ENCODE data around the gene DGKQ. TPM values are rescaled to one million over a fixed set of nuclear protein-coding genes. Genes with fewer than 3 reads are reported as not detected.

DGKQ gene
- total and polyA plus RNA-seq, 9 of the 15 experiments (the other 6 are each of a cell fraction or from before 2014, with no cell fraction given), result 0.17 to 22.0 (median 5.6) TPM

DNA sequence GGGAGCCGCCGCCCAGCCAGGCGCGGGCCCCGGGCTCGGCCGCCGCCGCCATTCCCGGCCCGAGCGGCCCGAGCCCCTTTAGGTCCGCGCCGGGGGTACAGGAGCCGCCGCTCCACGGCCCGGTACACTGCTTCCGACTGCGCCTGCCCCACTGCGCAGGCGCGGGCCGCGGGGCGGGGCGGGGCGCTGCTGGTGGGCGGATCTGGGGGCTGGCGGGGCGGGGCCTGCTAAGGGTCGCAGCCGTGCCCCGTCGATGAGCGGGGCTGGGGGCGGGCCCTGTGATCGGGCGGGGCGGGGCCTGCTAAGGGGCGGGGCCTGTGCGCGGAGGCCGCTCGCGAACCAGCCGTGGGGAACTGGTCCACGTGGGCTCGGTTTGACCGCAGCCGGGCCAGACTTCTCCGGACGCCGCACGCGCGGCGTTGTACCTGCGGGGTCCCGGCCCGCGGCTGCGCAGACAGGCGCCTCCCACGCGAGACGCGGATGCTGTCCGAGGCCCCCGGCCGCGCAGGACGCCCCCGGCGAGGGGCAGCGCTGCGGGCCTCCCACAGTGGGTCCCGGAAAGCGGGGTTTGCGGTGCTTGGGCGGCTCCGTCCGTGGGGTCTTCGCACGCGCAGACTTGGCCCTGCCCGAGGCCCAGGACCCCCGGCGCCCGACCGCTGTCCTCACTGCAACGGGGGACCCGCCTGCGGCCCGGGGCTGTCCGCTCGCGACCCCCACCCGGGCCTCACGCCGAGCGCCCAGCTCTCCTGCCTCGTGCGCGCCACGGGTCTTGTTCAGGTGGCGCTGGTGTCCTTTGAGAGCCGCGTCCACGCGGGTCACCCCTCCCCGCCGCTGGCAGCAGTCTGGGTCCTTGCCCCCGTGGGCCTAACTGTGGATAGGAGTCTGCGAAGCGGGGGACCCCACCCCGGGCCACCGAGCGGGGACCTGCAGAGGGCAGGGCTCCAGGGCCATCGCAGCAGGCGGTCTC, at the start of gene DGKQ (continued):
- TF ChIP-seq RBBP5 (IDR thresholded peaks at IDR 0.05; ENCODE audit: borderline replicate concordance, insufficient read depth, low read length, poor library complexity, severe bottlenecking), result peak; percentile 61
- TF ChIP-seq GATAD2A (IDR thresholded peaks at IDR 0.05), result no peak; the same call in 1 of the 2 replicates
- peak; percentile 15 for TF ChIP-seq CCNT2 (IDR thresholded peaks at IDR 0.05; ENCODE audit: borderline replicate concordance, extremely low read depth, insufficient read length, low read depth, low read length)
- TF ChIP-seq, protein P1, sequence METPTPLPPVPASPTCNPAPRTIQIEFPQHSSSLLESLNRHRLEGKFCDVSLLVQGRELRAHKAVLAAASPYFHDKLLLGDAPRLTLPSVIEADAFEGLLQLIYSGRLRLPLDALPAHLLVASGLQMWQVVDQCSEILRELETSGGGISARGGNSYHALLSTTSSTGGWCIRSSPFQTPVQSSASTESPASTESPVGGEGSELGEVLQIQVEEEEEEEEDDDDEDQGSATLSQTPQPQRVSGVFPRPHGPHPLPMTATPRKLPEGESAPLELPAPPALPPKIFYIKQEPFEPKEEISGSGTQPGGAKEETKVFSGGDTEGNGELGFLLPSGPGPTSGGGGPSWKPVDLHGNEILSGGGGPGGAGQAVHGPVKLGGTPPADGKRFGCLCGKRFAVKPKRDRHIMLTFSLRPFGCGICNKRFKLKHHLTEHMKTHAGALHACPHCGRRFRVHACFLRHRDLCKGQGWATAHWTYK (CRISPR knock-in tag; IDR thresholded peaks at IDR 0.05), result peak; percentile 39; the same call in 1 of the 2 replicates
- TF ChIP-seq, protein P2, sequence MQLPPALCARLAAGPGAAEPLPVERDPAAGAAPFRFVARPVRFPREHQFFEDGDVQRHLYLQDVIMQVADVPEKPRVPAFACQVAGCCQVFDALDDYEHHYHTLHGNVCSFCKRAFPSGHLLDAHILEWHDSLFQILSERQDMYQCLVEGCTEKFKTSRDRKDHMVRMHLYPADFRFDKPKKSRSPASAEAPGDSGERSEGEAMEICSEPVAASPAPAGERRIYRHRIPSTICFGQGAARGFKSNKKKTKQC (CRISPR knock-in tag; IDR thresholded peaks at IDR 0.05), result no peak
- no peak for TF ChIP-seq STAG1 (CRISPR knock-in tag; IDR thresholded peaks at IDR 0.05; ENCODE audit: borderline replicate concordance)
- TF ChIP-seq, protein P3, sequence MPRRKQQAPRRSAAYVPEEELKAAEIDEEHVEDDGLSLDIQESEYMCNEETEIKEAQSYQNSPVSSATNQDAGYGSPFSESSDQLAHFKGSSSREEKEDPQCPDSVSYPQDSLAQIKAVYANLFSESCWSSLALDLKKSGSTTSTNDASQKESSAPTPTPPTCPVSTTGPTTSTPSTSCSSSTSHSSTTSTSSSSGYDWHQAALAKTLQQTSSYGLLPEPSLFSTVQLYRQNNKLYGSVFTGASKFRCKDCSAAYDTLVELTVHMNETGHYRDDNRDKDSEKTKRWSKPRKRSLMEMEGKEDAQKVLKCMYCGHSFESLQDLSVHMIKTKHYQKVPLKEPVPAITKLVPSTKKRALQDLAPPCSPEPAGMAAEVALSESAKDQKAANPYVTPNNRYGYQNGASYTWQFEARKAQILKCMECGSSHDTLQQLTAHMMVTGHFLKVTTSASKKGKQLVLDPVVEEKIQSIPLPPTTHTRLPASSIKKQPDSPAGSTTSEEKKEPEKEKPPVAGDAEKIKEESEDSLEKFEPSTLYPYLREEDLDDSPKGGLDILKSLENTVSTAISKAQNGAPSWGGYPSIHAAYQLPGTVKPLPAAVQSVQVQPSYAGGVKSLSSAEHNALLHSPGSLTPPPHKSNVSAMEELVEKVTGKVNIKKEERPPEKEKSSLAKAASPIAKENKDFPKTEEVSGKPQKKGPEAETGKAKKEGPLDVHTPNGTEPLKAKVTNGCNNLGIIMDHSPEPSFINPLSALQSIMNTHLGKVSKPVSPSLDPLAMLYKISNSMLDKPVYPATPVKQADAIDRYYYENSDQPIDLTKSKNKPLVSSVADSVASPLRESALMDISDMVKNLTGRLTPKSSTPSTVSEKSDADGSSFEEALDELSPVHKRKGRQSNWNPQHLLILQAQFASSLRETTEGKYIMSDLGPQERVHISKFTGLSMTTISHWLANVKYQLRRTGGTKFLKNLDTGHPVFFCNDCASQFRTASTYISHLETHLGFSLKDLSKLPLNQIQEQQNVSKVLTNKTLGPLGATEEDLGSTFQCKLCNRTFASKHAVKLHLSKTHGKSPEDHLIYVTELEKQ (CRISPR knock-in tag; IDR thresholded peaks at IDR 0.05), result no peak
- TF ChIP-seq CREB1 (IDR thresholded peaks at IDR 0.05), result no peak
- TF ChIP-seq CREB1 (CRISPR knock-in tag; IDR thresholded peaks at IDR 0.05), result no peak
- no peak for TF ChIP-seq ZSCAN32 (CRISPR knock-in tag; IDR thresholded peaks at IDR 0.05)
- no peak; the same call in 1 of the 2 replicates for TF ChIP-seq CBX1 (IDR thresholded peaks at IDR 0.05; ENCODE audit: low read depth)
- TF ChIP-seq, protein P4, sequence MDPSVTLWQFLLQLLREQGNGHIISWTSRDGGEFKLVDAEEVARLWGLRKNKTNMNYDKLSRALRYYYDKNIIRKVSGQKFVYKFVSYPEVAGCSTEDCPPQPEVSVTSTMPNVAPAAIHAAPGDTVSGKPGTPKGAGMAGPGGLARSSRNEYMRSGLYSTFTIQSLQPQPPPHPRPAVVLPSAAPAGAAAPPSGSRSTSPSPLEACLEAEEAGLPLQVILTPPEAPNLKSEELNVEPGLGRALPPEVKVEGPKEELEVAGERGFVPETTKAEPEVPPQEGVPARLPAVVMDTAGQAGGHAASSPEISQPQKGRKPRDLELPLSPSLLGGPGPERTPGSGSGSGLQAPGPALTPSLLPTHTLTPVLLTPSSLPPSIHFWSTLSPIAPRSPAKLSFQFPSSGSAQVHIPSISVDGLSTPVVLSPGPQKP (CRISPR knock-in tag; IDR thresholded peaks at IDR 0.05), result no peak
- TF ChIP-seq FOXP1 (CRISPR knock-in tag; IDR thresholded peaks at IDR 0.05), result no peak
- TF ChIP-seq RBM34 (IDR thresholded peaks at IDR 0.05; ENCODE audit: borderline replicate concordance, insufficient read depth, low read length), result no peak
- TF ChIP-seq, protein P5, sequence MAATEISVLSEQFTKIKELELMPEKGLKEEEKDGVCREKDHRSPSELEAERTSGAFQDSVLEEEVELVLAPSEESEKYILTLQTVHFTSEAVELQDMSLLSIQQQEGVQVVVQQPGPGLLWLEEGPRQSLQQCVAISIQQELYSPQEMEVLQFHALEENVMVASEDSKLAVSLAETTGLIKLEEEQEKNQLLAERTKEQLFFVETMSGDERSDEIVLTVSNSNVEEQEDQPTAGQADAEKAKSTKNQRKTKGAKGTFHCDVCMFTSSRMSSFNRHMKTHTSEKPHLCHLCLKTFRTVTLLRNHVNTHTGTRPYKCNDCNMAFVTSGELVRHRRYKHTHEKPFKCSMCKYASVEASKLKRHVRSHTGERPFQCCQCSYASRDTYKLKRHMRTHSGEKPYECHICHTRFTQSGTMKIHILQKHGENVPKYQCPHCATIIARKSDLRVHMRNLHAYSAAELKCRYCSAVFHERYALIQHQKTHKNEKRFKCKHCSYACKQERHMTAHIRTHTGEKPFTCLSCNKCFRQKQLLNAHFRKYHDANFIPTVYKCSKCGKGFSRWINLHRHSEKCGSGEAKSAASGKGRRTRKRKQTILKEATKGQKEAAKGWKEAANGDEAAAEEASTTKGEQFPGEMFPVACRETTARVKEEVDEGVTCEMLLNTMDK (IDR thresholded peaks at IDR 0.05; ENCODE audit: borderline replicate concordance, insufficient read depth, low read depth, low read length, poor library complexity, severe bottlenecking), result no peak
- 0 out of 2 replicates have a peak, but pooled peaks have one; percentile 47 for TF ChIP-seq HNRNPL (IDR thresholded peaks at IDR 0.05; ENCODE audit: low read depth, low read length)
